ENCODE measurements around the gene CFAP410.
A peak's percentile ranks its signal among the peaks of the same experiment; 100 is the strongest.
"Not testable (repeated sequence)": the region's sequence is repeated elsewhere in the genome, so short reads cannot be mapped to it uniquely, and the experiment has no call there.

Gene CFAP410

DNA sequence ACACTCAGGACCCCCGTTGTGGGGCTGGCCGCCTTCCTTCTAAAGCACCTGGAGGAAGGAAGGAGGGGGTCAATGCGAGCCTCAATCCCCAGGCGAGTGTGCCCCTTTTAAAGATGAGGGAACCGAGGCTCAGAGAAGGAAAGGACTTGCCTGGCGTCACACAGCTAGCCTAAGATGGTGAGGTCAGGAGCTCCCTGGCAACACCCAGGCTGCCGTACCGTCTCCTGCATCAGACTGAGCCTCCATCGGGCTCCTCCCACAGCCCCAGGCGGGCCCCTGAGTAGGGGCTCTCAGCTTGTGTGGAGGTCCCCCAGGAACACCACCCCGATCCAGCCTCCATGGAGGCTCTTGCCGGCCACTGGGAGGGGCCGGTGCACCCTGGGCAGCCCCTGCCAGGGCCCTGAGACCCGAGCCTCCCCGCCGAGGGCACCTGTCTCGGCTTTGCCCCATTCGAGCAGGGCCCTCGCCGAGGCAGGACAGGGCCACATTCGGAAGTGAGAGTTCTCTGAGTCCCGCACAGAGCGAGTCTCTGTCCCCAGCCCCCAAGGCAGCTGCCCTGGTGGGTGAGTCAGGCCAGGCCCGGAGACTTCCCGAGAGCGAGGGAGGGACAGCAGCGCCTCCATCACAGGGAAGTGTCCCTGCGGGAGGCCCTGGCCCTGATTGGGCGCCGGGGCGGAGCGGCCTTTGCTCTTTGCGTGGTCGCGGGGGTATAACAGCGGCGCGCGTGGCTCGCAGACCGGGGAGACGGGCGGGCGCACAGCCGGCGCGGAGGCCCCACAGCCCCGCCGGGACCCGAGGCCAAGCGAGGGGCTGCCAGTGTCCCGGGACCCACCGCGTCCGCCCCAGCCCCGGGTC is 53.8 kb downstream of the CFAP410 start, which contains the start of gene AIRE:
TSS of gene AIRE (plus strand) at position 739 of the 855 bp plus-strand sequence. CDS start 131 bp downstream, outside the sequence.
- DNase-seq (ENCODE audit: low spot score) = peak; percentile 68

GRCh38 chr21:44283948-44284347 is 55.2 kb downstream of the CFAP410 start:
- no peak for DNase-seq (ENCODE audit: low spot score)

GRCh38 chr21:44283211-44283785 is 55.9 kb downstream of the CFAP410 start:
- DNase-seq (ENCODE audit: low spot score) = not testable (repeated sequence)

DNA sequence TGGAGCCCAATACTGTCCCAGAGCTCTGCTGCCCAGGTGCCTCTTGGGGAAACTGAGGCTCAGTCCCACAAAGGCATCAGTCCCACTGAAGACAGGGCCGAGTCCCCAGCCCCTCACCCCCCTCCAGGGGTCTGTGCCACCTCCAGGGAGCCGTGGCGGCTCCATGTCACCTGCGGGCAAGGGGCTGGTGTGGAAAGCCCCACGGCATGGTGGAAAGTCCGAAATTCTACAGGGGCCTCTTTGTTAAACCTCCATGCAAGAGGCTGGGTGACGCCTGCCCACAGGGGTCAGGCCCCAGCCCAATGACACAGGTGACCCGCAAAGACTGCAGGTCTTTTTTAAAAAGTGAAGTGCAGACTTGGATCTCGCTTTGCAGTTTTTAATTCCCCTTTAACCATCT is 56.8 kb downstream of the CFAP410 start:
- no peak for DNase-seq (ENCODE audit: low spot score)

DNA sequence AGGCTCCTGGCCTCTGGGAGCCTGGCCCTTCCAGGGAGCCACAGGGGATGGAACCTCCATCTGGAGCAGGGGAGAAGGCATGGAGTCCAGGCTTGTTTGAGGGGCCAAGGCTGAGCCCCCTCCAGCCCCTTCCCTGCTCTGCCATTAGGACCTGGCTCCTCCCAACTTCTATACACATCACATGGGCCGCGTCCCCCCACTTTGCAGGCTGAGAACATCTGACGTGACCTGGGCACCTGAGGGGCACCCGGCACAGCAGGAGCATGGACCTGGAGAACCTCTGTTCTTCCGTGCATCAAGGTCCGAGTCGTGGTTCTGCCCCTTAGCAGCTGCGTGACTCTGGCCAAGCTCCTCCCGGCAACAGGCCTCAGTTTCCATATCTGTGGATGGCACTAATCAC is 57.4 kb downstream of the CFAP410 start:
- no peak for DNase-seq (ENCODE audit: low spot score)

DNA sequence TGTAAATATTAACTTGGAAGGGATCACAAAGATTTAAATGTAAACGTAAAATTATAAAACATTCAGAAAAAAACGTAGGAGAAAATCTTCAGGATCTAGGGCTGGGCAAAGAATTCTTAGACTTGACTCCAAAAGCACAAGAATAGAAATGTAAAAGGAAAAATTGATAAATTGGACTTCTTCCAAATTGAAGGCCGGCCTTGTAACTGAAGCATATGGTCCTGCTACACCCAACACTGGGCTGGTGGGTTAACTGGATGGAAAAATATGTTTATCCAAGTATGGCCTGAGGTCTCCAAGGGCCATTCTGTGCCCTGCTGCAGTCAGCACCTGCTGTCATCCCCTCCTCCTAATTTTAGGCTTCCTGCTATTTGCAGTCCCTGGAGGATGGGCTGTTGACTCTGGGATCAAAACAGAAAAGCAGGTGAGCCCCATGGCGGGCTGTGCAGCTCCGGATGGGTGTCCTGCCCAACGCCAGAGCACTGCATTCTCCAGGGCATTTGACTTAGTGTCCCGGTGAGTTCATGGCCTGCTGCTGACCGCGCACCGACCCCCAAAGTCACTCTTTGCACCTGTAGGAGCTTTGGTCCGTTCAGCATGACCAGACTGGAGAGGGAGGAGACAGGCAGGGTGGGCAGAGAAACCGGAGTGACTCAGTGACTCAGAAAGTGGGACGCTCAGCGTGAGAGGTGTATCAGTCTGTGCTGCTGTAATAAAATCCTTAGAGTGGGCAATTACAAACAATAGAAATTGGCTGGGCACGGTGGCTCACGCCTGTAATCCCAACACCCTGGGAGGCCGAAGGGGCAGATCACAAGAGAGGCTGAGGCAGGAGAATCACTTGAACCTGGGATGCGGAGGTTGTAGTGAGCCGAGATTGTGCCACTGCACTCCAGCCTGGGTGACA is 59.6 kb downstream of the CFAP410 start:
- no peak for DNase-seq (ENCODE audit: low spot score)

Data from kidney tubule cell (primary cell).